Activated naive CD4-positive, alpha-beta T cell (primary cell): ENCODE results near the gene PAXX.
A peak's percentile ranks its signal among the peaks of the same experiment; 100 is the strongest.

Source experiments
- DNase-seq, 4 experiments: peaks; one replicate each; lab custom pipeline; 2025; lab: John Stamatoyannopoulos, UW

Gene PAXX

GRCh38 chr9:137018761-137019559 lies 26.7 kb downstream of the PAXX start:
- no peak for DNase-seq

DNA sequence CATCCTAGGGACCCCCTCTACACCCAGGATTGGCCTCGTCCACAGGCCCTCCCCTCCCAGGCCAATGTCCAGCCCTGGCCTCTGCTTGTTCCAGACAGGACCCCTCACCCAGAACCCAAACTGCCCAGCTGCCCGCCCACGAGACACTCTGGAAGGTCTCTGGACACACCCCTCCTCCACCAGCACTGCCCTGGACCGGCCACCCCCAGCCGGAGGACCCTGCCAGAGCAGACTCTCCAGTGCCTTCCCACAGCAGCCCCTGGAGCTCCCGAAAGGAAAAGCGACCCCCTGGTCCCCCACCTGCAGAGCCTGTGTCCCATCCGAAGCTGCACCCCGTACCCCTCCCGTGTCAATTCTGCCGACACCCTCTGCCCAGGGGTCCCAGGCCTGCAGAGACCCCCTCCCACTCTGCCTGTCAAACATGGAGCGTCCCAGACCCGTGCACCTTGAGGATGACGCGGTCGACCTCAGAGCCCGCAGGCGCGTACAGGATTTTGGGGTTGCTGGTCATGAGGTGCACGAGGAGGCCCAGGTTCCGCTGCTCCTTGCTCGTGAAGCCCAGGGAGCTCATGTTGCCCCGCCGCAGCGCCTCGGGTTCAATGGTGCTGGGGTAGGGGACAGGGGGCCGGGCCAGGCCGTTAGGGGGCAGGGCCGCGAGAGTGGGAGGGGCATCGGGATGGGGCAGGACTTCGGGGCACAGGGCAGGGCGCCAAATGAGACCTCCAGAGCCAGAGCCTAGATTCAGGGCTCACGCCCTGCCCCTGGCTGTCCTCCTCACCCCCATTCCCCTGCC lies 27.9 kb downstream of the PAXX start:
- no peak for DNase-seq

- no peak for DNase-seq
Observed at GRCh38 chr9:137020771-137021567, 28.7 kb downstream of the PAXX start.

GRCh38 chr9:137021568-137021978 lies 29.4 kb downstream of the PAXX start:
- no peak for DNase-seq

DNA sequence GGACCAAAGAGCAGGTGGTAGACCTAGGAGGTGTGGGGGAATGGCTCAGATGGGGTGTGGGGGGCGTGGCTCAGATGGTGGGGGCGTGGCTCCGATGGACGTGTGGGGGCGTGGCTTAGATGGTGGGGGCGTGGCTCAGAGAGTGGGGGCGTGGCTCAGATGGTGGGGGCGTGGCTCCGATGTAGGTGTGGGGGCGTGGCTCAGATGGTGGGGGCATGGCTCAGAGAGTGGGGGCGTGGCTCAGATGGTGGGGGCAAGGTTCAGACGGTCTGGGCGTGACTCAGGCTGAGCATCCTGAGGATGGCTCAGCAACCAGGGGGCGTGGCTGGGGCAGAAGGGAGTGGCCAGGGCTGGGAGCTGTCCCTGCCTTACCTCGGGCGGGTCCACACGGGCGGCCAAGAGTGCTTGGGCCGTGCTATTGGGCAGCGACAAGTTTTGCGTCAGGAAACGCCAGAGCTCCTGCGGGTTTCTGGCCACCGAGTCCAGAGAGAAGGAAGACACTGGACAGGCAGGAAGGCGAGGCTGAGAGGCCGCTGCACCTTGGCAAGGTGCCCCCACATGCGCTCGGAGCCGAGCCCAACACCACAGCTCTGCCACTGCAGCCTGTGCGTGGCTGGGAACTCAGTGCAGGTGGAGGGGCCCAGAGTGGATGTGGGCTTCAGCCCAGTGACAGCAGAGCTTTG lies 29.9 kb downstream of the PAXX start:
- peak in 3 of 4 experiments; percentile 33 to 61 (median 55) for DNase-seq

DNA sequence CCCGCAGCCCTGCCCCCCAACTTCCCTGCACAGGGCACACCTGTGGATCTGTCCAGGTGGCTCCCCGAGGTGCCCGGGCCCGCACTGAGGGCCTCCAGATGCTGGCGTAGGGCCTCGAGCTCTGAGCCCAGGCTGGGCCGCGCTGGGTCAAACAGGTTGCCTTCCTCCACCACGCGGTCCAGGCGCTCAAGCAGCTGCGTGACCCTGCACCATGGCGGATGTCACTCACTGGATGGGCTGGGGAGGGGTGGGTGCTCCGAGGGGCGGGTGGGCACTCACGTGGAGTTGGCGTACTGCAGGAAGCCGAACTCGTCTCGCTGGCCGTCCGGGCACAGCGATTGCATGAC lies 30.4 kb downstream of the PAXX start:
- DNase-seq: no peak

GRCh38 chr9:137023157-137023556 lies 30.9 kb downstream of the PAXX start:
- no peak for DNase-seq

GRCh38 chr9:137023583-137023991 lies 31.4 kb downstream of the PAXX start:
- no peak for DNase-seq

- no peak for DNase-seq
Observed at GRCh38 chr9:137025517-137025966, 33.3 kb downstream of the PAXX start.

DNA sequence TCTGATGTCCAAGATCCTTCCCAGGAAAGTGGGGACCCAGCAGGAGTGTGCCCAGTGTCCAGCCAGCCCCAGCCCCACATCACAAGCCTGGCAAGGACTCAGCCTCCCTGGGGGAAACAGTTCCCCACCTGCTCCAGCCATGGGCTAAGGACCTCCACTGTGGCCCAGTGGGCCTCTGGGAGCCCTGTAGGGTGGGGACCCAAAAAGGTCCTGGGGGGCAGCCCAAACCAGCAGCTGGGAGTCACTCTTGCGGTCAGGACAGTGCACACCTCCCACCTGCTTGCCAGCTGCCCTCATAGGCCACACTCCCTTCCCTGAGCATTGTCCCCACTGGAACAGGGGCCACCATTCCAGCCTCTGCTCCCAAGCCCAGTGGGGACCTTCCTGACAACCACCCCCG lies 34.2 kb downstream of the PAXX start:
- no peak for DNase-seq

DNA sequence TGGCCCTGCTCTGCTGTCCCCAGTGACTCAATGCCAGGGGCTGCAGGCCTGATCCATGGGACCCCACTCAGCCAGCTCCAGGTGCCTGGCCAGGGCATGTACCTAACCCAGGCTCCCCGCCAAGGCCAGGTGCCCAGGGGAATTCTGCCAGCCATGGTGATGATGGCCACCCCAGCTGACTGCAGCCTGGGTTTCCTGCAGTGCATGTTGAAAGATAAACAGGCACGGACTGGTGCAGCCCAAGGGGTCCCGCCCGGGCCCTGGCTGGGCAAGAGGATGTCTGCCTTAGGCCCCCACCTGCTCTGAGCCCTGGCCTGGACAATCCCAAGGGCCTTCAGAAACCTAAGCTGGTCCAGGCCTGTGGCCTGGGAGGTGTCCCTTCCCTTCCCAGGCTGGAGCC lies 34.6 kb downstream of the PAXX start:
- no peak for DNase-seq

- DNase-seq: no peak
Observed at GRCh38 chr9:137027369-137028262, 35.4 kb downstream of the PAXX start, which contains the start of gene ABCA2. Gene ABCA2, minus strand, starts transcription at chr9:137028237. Its CDS starts 97 bp downstream, at chr9:137028140.

DNA sequence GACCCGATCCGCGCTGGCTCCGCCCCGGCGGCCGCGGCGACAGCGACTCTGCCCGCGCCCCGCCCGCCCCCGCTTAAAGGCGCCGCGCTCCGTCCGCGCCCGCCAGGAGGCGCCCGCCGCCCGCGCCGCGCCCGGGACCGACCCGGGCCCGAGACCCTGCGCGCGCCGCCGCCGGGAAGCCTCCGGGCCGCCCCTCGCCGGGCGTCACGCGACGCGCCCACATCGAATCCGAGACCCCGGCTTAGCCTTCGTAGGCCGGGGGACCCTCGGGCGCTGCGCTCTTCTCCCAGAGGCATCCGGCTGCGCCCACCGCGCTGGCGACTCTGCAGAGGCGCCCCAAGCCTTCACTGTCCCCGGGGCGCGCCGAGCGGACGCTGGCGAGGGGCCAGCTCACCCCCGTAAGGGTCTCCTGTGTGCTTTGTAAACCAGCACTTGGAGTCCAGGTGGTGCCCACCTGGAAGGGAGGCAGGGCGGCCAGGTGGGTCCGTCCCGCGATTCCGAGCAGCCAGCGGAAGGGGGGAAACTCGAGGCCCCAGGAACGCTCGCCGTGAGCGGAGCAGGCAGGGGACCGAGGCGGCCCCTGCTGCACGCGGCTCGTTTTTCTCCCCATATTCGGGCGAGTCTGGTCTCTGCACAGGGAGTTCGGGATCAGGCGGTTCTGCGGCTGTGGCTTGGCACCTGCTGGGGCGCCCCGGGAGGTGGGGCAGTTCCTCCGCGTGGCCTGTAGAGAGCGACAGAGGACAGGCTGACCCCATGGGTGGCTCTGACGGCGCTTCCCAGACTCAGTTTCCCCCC lies 36.2 kb downstream of the PAXX start:
- DNase-seq: peak in 2 of 4 experiments; percentile 20 to 65

- peak; percentile 42 to 63 (median 51) for DNase-seq
Observed at GRCh38 chr9:137029058-137029936, 37.1 kb downstream of the PAXX start.

DNA sequence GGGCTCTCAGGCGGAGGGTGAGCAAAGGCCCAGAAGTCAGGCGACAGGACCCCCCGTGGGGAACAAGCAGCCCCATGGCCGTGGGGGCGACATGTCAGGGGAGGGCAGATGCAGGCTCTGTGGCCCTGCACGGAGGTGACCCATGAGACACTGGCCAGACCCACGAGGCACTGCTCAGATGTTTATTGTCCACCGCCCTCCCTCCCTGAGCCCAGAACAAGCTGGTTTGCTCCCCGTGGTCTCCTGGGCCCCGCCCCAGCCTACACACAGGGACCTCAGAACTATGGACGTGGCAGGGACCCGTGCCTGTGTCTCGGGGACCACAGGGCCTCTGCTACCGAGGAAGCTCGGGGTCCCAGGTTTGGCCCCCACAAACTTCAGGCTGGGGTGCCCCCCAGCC lies 37.8 kb downstream of the PAXX start:
- DNase-seq: no peak

DNA sequence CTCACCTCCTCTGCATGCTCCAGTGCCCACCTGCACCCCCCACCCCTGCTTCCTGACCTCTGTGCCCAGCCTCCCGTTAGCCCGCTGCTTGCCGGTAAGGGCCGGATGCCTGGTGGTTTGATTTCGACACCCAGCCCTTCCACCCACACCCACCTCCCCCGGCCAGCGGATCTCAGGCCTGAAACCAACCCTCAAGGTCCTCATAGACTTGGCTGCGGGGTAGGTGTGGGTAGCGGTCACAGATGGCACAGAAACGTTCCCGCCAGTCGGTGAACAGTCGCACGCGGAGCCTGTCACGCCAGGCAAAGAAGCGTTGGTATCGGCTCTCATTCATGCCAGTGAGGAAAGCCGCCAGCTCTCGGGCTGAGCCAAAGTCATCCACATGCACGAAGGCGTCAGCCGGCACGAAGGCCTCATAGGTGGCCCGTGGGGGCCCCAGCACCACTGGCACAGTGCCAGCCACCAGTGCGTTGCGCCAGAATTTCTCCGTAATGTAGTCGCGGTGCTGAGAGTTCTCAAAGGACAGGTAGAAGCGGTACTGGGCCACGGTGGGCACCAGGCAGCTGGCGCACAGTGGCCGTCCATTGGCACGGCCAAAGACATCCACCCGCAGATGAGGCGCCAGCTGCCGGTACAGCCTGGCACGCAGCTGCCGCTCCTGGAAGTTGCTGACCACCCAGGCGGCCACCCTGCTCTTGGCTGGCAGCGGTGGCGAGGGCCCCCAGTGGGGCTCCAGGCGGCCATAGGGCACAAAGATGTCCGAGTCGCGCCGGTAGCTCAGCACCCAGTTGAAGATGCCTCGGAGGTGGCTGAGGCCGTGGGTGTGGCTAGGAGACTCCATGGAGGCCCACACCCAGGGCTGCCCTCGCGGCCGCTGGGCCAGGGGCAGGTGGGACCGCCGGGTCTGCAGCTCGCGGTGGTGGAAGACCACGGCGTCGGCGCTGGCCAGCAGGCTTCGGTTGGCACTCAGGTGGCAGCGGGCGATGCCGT lies 38.6 kb downstream of the PAXX start:
- no peak for DNase-seq

- no peak for DNase-seq
Observed at GRCh38 chr9:137031904-137032640, 39.9 kb downstream of the PAXX start, which contains the start of gene FUT7. Gene FUT7, minus strand, starts transcription at chr9:137032088. Its CDS starts 97 bp downstream, at chr9:137031991.
